Muscle layer of duodenum (tissue), 2 donors: Measurements from ENCODE around the gene AIF1.
A peak's percentile ranks its signal among the peaks of the same experiment; 100 is the strongest.

ENCODE experiments used
- H3K27ac ChIP-seq: one replicate; pipeline ENCODE4 v1.7.0; 2013; ENCODE audit warnings: mild to moderate bottlenecking, low read length
- H3K27me3 ChIP-seq: one replicate; pipeline ENCODE4 v1.7.0; 2013; ENCODE audit warnings: low read depth, mild to moderate bottlenecking, control low read depth, low read length
- H3K36me3 ChIP-seq, 2 donors: one replicate each; pipeline ENCODE4 v1.7.0; 2013; ENCODE audit warnings: low read length in 2 of 2, control low read depth in 1 of 2, mild to moderate bottlenecking in 1 of 2; ENCODE audit not compliant: insufficient read depth in 2 of 2, control insufficient read depth in 1 of 2
- H3K4me1 ChIP-seq, 2 donors: one replicate each; pipeline ENCODE4 v1.7.0; 2013; ENCODE audit warnings: low read length in 2 of 2, mild to moderate bottlenecking in 2 of 2, control low read depth in 1 of 2, moderate library complexity in 1 of 2; ENCODE audit not compliant: insufficient read depth in 2 of 2, control insufficient read depth in 1 of 2
- H3K4me3 ChIP-seq, 2 donors: one replicate each; pipeline ENCODE4 v1.7.0; 2013; ENCODE audit warnings: low read length in 2 of 2, low read depth in 1 of 2, mild to moderate bottlenecking in 1 of 2
- H3K9me3 ChIP-seq, 2 donors: one replicate each; pipeline ENCODE4 v1.7.0; 2013; ENCODE audit warnings: low read length in 2 of 2, control low read depth in 1 of 2, mild to moderate bottlenecking in 1 of 2; ENCODE audit not compliant: control insufficient read depth in 1 of 2
- donor health status: healthy.

Gene AIF1

GRCh38 chr6:31663126-31663960 is 48.3 kb downstream of the AIF1 start:
- peaks cover 17 to 33% of the 10 kb centered on the region in 2 donors for H3K36me3 ChIP-seq
- H3K27me3 ChIP-seq: no peaks in the 10 kb centered on the region
- H3K9me3 ChIP-seq: no peaks in the 10 kb centered on the region
- H3K4me3 ChIP-seq: peak overlapping the region; percentile 83 to 94
- H3K4me1 ChIP-seq: peaks cover 19 to 61% of the 10 kb centered on the region in 2 donors
- peak overlapping the region; percentile 98 for H3K27ac ChIP-seq

GRCh38 chr6:31663961-31664789 is 49.1 kb downstream of the AIF1 start:
- H3K4me1 ChIP-seq: peaks cover 12 to 53% of the 10 kb centered on the region in 2 donors
- H3K4me3 ChIP-seq: peak overlapping the region; percentile 83 to 94

GRCh38 chr6:31664790-31665500 is 49.9 kb downstream of the AIF1 start, which contains the start of gene GPANK1:
Gene GPANK1 (minus strand): TSS chr6:31664997. CDS start chr6:31664478, 519 bp downstream.
- H3K27ac ChIP-seq: peak within 1 kb of the TSS; percentile 98
- H3K4me1 ChIP-seq: peaks cover 6 to 45% of the 10 kb centered on the region in 2 donors
- H3K4me3 ChIP-seq: peak within 1 kb of the TSS; percentile 83 to 94
- peaks cover 32 to 49% of the 10 kb centered on the region in 2 donors for H3K36me3 ChIP-seq
- no peaks in the 10 kb centered on the region for H3K9me3 ChIP-seq
- H3K27me3 ChIP-seq: no peaks in the 10 kb centered on the region

More at GRCh38 chr6:31663961-31664789, 49.1 kb downstream of the AIF1 start:
- H3K36me3 ChIP-seq: peaks cover 25 to 41% of the 10 kb centered on the region in 2 donors
- H3K9me3 ChIP-seq: no peaks in the 10 kb centered on the region
- H3K27ac ChIP-seq: peak overlapping the region; percentile 98
- no peaks in the 10 kb centered on the region for H3K27me3 ChIP-seq

- peak within 1 kb of the TSS; percentile 83 to 94 for H3K4me3 ChIP-seq
- H3K9me3 ChIP-seq: no peaks in the 10 kb centered on the region
- H3K27ac ChIP-seq: peak within 1 kb of the TSS; percentile 98
- peaks cover 6 to 44% of the 10 kb centered on the region in 2 donors for H3K4me1 ChIP-seq
- H3K36me3 ChIP-seq: peaks cover 39 to 56% of the 10 kb centered on the region in 2 donors
- no peaks in the 10 kb centered on the region for H3K27me3 ChIP-seq
These were observed 50.7 kb downstream of the AIF1 start, which contains the start of gene CSNK2B for GRCh38 chr6:31665501-31666336. Gene CSNK2B (plus strand): TSS chr6:31666080. CDS start chr6:31666832, 752 bp downstream.

GRCh38 chr6:31666337-31666965 is 51.4 kb downstream of the AIF1 start:
- Histone ChIP-seq H3K36me3 (peaks cover 45 to 63% of the 10 kb centered on the region in 2 donors), H3K9me3 (no peaks in the 10 kb centered on the region), H3K4me3 (peak overlapping the region; percentile 83 to 94), H3K27me3 (no peaks in the 10 kb centered on the region), H3K27ac (peak overlapping the region; percentile 90), H3K4me1 (peaks cover 6 to 38% of the 10 kb centered on the region in 2 donors)
